Endothelial cell of umbilical vein (primary cell): ENCODE measurements around the gene FERMT2. TPM values are rescaled to one million over a fixed set of nuclear protein-coding genes. Genes with fewer than 3 reads are reported as not detected.

Experiments
- BruUV-seq: library from RNA; stranded (reverse); fragments of 400-500 nt; replicated peaks from 2 replicates; lab custom pipeline; 2021; lab: Mats Ljungman, UMichigan
- CTCF ChIA-PET: fragments of 300-600, 350-600 bp; sonication (Branson Sonifier 250); formaldehyde crosslinking; loops from one replicate; lab custom pipeline; 2021; ENCODE audit warnings: antibody characterized with exemption, inconsistent platforms; lab: Charles Lee
- POLR2A ChIA-PET: fragments of 300-600, 350-600 bp; sonication (Branson Sonifier 250); formaldehyde crosslinking; loops from one replicate; lab custom pipeline; 2021; ENCODE audit warnings: antibody characterized with exemption, inconsistent platforms; lab: Charles Lee
- DNase-seq: peaks from one replicate; pipeline ENCODE4 v3.0.0-alpha.2; 2011; ENCODE audit warnings: low read depth, low spot score
- FAIRE-seq: peaks from 2 replicates; lab custom pipeline; 2011; peaks lifted over from hg19 to GRCh38; lab: Jason Lieb, UNC
- H2AFZ ChIP-seq: 2 replicates; pipeline ENCODE4 v1.6.0; 2012; ENCODE audit warnings: low read depth, low read length, control low read depth, inconsistent platforms
- H3K27ac ChIP-seq: 2 replicates; pipeline ENCODE4 v1.5.1; 2011; ENCODE audit warnings: low read depth, mild to moderate bottlenecking, control low read depth, low read length, moderate library complexity; ENCODE audit not compliant: insufficient read depth
- H3K27me3 ChIP-seq, 2 experiments: 2 replicates each; pipeline versions ENCODE4 v1.6.0 to v1.6.1; 2011; ENCODE audit warnings: low read length in 2 of 2, mixed read lengths in 1 of 2; ENCODE audit not compliant: control insufficient read depth in 2 of 2, insufficient read depth in 2 of 2
- H3K36me3 ChIP-seq, 2 experiments: 2 replicates in 1 of 2; 3 replicates in 1 of 2; pipeline ENCODE4 v1.5.1; 2011; ENCODE audit warnings: low read length in 2 of 2, mild to moderate bottlenecking in 1 of 2, moderate library complexity in 1 of 2; ENCODE audit not compliant: control insufficient read depth in 2 of 2, insufficient read depth in 2 of 2; ENCODE audit errors: extremely low read depth in 1 of 2
- H3K4me1 ChIP-seq: 3 replicates; pipeline ENCODE4 v1.5.1; 2011; ENCODE audit warnings: mild to moderate bottlenecking, low read length; ENCODE audit not compliant: control insufficient read depth, insufficient read depth; ENCODE audit errors: extremely low read depth
- H3K4me2 ChIP-seq: 2 replicates; pipeline ENCODE4 v1.6.1; 2011; ENCODE audit warnings: low read length, control low read depth, mixed read lengths; ENCODE audit not compliant: insufficient read depth
- H3K4me3 ChIP-seq, 3 experiments: fragments of 200-600 bp in 1 of 3; sonication (generic), shearing (Covaris generic) in 1 of 3; replicated peaks in 1 of 3; 2 replicates each; pipeline ENCODE4 v1.5.1; 2011 to 2016; ENCODE audit warnings: control low read depth in 3 of 3, low read length in 3 of 3, mild to moderate bottlenecking in 2 of 3, inconsistent platforms in 1 of 3, low read depth in 1 of 3, moderate library complexity in 1 of 3; ENCODE audit not compliant: insufficient read depth in 1 of 3
- H3K79me2 ChIP-seq: 2 replicates; pipeline ENCODE4 v1.6.0; 2012; ENCODE audit warnings: low read length, inconsistent platforms; ENCODE audit not compliant: control insufficient read depth, insufficient read depth
- H3K9ac ChIP-seq: replicated peaks from 2 replicates; pipeline ENCODE3; 2011; ENCODE audit warnings: low read length, control low read depth; ENCODE audit not compliant: insufficient read depth; ENCODE audit errors: extremely low read depth
- H3K9me1 ChIP-seq: replicated peaks from 3 replicates; pipeline ENCODE4 v1.6.0; 2011; ENCODE audit warnings: mild to moderate bottlenecking, low read length; ENCODE audit not compliant: control insufficient read depth, insufficient read depth; ENCODE audit errors: extremely low read depth
- H3K9me3 ChIP-seq: replicated peaks from 2 replicates; pipeline ENCODE4 v1.5.1; 2012; ENCODE audit warnings: low read length, inconsistent platforms; ENCODE audit not compliant: control insufficient read depth, insufficient read depth
- H4K20me1 ChIP-seq: replicated peaks from 2 replicates; pipeline ENCODE3; 2011; ENCODE audit warnings: mild to moderate bottlenecking, low read length; ENCODE audit not compliant: control insufficient read depth, insufficient read depth; ENCODE audit errors: extremely low read depth
- EZH2 ChIP-seq: IDR thresholded peaks from 2 replicates; pipeline ENCODE4 v1.6.1; 2012; ENCODE audit warnings: borderline replicate concordance, low read depth, mild to moderate bottlenecking, moderate library complexity, low read length, inconsistent platforms; ENCODE audit not compliant: severe bottlenecking
- FOS ChIP-seq: IDR thresholded peaks from 2 replicates; pipeline ENCODE4 v1.6.1; 2011; ENCODE audit warnings: mild to moderate bottlenecking, low read length, moderate library complexity, borderline replicate concordance; ENCODE audit not compliant: insufficient read depth
- GATA2 ChIP-seq: IDR thresholded peaks from 2 replicates; pipeline ENCODE4 v1.7.0; 2011; ENCODE audit warnings: low read depth, mild to moderate bottlenecking, moderate library complexity, mixed read lengths, low read length; ENCODE audit not compliant: insufficient read length, insufficient read depth
- JUN ChIP-seq: IDR thresholded peaks from 2 replicates; pipeline ENCODE4 v1.6.1; 2011; ENCODE audit warnings: borderline replicate concordance, low read depth; ENCODE audit not compliant: insufficient read length, insufficient read depth
- MYC ChIP-seq: IDR thresholded peaks from one replicate; pipeline ENCODE4 v1.6.1; 2011; ENCODE audit warnings: mild to moderate bottlenecking, low read depth, low read length
- POLR2A ChIP-seq: IDR thresholded peaks from 2 replicates; pipeline ENCODE4 v1.6.1; 2012; ENCODE audit warnings: low read depth, mild to moderate bottlenecking, control low read depth, low read length
- POLR2AphosphoS5 ChIP-seq: IDR thresholded peaks from 2 replicates; pipeline ENCODE4 v1.6.1; 2012; ENCODE audit warnings: low read depth, mild to moderate bottlenecking, control low read depth, low read length, moderate library complexity; ENCODE audit not compliant: insufficient read depth
- dilution Hi-C: fragments of 300-500 bp; cut with MboI; formaldehyde crosslinking; loops from one replicate; pipeline ENCODE4 v1.15.0; 2019; ENCODE audit warnings: low sequenced_read_pairs; ENCODE audit not compliant: extremely low pct_ligation_motif_present
- intact Hi-C: fragments of 100-400 bp; cut with micrococcal nuclease; formaldehyde crosslinking; loops from one replicate; pipeline ENCODE4 v1.10.0; 2022
- polyA plus RNA-seq, 4 experiments: library from polyadenylated mRNA; depleted of rRNA in 3 of 4; stranded (reverse) in 3 of 4; unstranded in 1 of 4; fragments of >200 nt; gene quantifications; 2 replicates each; pipeline versions ENCODE4 v1.2.1 to v1.2.3, GENCODE V29; 2011 to 2012; ENCODE audit warnings: missing spikeins in 1 of 4
- total RNA-seq: library from RNA; stranded (reverse); gene quantifications from 2 replicates; pipeline ENCODE4 v1.2.3, GENCODE V29; 2021
- TF ChIP-seq, protein P1 (sequence below), 2 donors: IDR thresholded peaks; 1 replicate in 1 of 2; 2 replicates in 1 of 2; pipeline ENCODE4 v1.5.1; 2011; ENCODE audit warnings: low read length in 2 of 2, mild to moderate bottlenecking in 2 of 2, moderate library complexity in 2 of 2, control low read depth in 1 of 2, inconsistent platforms in 1 of 2, low read depth in 1 of 2; ENCODE audit not compliant: insufficient read depth in 1 of 2; ENCODE audit errors: extremely low read depth in 1 of 2
- TF ChIP-seq, protein P2 (sequence below): IDR thresholded peaks from 2 replicates; pipeline ENCODE4 v1.6.1; 2011; ENCODE audit not compliant: insufficient read depth, insufficient read length

The FERMT2 gene
- total and polyA plus RNA-seq, 2 donors (not counting 3 experiments of a cell fraction or from before 2014, with no cell fraction given) = 58.7 to 108 TPM

DNA sequence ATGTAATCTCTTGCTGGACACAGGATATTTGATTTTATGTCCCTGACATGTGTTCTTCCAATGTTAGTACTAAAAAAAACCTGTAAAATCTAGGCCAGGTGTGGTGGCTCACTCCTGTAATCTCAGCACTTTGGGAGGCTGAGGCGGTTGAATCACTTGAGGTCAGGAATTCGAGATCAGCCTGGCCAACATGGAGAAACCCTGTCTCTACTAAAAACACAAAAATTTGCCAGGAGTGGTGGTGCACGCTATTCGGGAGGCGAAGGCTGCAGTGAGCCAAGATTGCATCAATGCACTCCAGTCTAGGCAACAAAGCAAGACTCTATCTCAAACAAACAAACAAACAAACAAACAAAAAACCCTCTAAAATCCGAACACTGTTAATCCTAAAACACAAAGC lies 68.0 kb downstream of the FERMT2 start:
- H2AFZ ChIP-seq = no peak overlapping the region
- H3K4me3 ChIP-seq = no peak overlapping the region
- CTCF ChIA-PET = no interaction called here
- BruUV-seq = no TSS peak
- FAIRE-seq (peak; percentile 18), DNase-seq (no peak)
- H3K9me1 ChIP-seq = no peaks in the 10 kb centered on the region
- intact Hi-C loops = loop anchor here (5.0 kb wide), 1 partner anchor 34 kb away; no protein-coding TSS in a partner anchor
- H3K27me3 ChIP-seq = no peaks in the 10 kb centered on the region
- no peak overlapping the region for H3K9ac ChIP-seq
- TF ChIP-seq EZH2 = no peak
- no peak for TF ChIP-seq MYC
- no peak for TF ChIP-seq POLR2A
- no peak for TF ChIP-seq JUN
- TF ChIP-seq FOS = no peak
- TF ChIP-seq, protein P1, sequence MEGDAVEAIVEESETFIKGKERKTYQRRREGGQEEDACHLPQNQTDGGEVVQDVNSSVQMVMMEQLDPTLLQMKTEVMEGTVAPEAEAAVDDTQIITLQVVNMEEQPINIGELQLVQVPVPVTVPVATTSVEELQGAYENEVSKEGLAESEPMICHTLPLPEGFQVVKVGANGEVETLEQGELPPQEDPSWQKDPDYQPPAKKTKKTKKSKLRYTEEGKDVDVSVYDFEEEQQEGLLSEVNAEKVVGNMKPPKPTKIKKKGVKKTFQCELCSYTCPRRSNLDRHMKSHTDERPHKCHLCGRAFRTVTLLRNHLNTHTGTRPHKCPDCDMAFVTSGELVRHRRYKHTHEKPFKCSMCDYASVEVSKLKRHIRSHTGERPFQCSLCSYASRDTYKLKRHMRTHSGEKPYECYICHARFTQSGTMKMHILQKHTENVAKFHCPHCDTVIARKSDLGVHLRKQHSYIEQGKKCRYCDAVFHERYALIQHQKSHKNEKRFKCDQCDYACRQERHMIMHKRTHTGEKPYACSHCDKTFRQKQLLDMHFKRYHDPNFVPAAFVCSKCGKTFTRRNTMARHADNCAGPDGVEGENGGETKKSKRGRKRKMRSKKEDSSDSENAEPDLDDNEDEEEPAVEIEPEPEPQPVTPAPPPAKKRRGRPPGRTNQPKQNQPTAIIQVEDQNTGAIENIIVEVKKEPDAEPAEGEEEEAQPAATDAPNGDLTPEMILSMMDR (IDR thresholded peaks at IDR 0.05; ENCODE audit: extremely low read depth in 1 of 2, insufficient read depth in 1 of 2, low read depth in 1 of 2, low read length in 2 of 2) = no peak
- TF ChIP-seq, protein P2, sequence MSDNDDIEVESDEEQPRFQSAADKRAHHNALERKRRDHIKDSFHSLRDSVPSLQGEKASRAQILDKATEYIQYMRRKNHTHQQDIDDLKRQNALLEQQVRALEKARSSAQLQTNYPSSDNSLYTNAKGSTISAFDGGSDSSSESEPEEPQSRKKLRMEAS = no peak
- TF ChIP-seq POLR2AphosphoS5 = no peak
- no peak for TF ChIP-seq GATA2
- H3K4me1 ChIP-seq = no peaks in the 10 kb centered on the region
- peaks cover 3 to 5% of the 10 kb centered on the region in 2 experiments for H3K36me3 ChIP-seq
- peaks cover 18% of the 10 kb centered on the region for H3K79me2 ChIP-seq
- no peak overlapping the region for H3K27ac ChIP-seq
- H4K20me1 ChIP-seq = no peaks in the 10 kb centered on the region
- POLR2A ChIA-PET = no interaction called here
- dilution Hi-C loops = no loop called here
- H3K4me2 ChIP-seq = no peak overlapping the region
- no peaks in the 10 kb centered on the region for H3K9me3 ChIP-seq
